Forelimb muscle (tissue), 1 donor: ENCODE results near the gene GADD45A. TPM values are rescaled to one million over a fixed set of nuclear protein-coding genes. Genes with fewer than 3 reads are reported as not detected.
"Not testable (repeated sequence)": the region's sequence is repeated elsewhere in the genome, so short reads cannot be mapped to it uniquely, and the experiment has no call there.

Experiments
- DNase-seq: peaks from one replicate; pipeline ENCODE4 v3.0.0-alpha.2; 2013; ENCODE audit warnings: low read depth
- polyA plus RNA-seq: library from polyadenylated mRNA; unstranded; fragments of 120-200 nt; gene quantifications from one replicate; pipeline ENCODE4 v1.2.1, GENCODE V29; 2013; ENCODE audit not compliant: insufficient read length

GADD45A gene
- polyA plus RNA-seq, 1 donor, result 15.9 TPM

DNA sequence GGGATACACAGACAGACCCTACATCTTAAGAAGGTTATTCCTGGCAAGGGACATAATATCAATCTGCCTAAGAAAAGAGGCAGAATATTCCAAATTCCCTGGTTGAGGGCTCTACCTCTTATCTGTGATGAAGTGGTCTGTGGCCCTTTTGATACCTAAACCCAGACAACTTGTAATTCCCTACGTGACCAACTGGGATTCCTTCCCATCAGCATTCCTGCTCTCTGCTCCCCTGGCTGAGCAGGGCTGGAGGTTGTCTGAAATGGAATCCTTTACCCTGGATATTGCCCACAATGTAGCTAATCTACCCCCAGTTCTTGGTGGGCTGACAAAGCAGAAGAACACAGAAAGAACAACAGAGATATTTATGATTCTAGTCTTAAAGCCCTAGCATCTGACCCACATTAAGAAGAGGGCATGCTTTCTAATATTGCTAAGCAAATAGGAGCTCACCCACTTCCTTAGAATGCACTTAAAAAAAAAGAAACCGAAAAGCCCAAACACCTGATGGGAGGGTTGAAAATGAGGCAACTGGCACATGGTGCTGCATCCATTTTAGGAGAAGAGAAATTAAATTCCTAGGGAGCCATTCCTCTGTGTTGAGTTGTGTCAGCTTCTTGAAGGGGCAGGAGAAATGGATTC is 36.8 kb downstream of the GADD45A start:
- DNase-seq, result no peak

GRCh38 chr1:67722292-67722944 is 37.4 kb downstream of the GADD45A start:
- no peak for DNase-seq

- DNase-seq, result no peak
Measured at GRCh38 chr1:67723126-67723525, 38.1 kb downstream of the GADD45A start.

GRCh38 chr1:67723620-67724019 is 38.6 kb downstream of the GADD45A start:
- no peak for DNase-seq

GRCh38 chr1:67724928-67725560 is 40.0 kb downstream of the GADD45A start:
- DNase-seq, result no peak

GRCh38 chr1:67726224-67726623 is 41.2 kb downstream of the GADD45A start:
- DNase-seq, result no peak

GRCh38 chr1:67729872-67730271 is 44.9 kb downstream of the GADD45A start:
- DNase-seq, result no peak

DNA sequence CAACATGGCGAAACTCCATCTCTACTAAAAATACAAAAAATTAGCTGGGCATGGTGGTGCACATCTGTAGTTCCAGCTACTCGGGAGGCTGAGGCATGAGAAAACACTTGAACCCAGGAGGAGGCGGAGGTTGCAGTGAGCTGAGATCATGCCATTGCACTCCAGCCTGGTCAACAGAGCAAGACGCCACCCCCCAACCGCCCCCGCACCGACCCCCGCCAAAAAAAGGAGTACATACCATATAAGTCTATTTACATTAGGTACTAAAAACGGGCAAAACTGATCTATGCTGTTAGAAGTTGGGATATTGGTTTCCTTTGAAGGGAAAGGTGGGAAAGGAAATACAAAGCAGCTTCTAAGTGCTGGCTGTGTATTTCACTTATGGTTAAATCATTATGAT is 45.3 kb downstream of the GADD45A start:
- not testable (repeated sequence) for DNase-seq

GRCh38 chr1:67731322-67731721 is 46.3 kb downstream of the GADD45A start:
- no peak for DNase-seq

DNA sequence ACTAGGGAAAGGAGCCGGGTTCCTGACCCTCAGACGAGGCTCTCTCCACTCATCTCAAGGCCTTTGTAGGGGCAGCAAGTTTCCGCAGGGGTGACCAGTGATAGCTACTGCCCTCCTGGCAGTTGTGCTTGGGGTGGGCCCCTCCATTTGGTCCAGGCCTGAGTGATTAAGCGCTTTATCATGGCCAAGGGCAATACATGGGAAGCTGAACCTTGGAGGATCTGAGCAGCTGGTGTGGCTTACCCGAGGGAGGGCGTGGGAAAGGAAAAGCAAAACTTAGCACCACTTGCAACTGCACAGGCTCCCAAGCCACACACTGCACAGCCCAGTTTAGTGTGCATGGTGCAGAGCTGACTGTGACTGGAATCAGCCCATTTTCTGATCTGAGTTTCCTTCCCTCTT is 47.8 kb downstream of the GADD45A start:
- no peak for DNase-seq

DNA sequence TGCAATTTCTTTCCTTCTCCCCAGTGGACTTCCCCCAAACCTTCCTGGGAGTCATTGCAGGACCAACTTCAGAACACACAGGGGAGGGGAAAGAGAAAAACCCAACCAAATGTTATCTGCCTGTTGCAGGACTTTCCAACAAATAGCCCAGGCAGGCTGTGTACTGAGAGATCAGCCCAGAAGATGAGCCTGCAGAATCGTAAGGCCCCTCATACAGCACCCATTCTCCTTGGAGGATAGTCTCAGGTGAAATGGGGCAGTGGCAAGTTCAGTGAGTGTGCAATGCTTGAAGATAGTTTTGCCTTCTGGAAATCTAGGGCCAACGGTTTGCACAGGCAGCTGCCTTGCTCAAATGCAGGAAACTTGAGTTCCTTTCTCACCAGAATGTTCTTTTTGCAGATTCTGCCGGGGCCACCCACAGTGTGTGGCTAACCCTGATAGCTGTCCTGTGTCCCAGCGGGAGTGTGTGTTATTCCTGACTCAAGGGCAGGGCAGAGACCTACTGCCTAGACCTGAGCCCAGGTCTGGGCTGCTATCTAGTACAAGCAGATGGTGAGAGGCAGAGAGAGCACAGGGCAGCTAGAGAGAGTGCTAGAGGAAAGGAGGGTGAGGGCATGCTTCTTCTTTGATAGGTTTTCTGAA is 48.8 kb downstream of the GADD45A start:
- DNase-seq, result no peak

GRCh38 chr1:67734323-67734690 is 49.3 kb downstream of the GADD45A start:
- no peak for DNase-seq

DNA sequence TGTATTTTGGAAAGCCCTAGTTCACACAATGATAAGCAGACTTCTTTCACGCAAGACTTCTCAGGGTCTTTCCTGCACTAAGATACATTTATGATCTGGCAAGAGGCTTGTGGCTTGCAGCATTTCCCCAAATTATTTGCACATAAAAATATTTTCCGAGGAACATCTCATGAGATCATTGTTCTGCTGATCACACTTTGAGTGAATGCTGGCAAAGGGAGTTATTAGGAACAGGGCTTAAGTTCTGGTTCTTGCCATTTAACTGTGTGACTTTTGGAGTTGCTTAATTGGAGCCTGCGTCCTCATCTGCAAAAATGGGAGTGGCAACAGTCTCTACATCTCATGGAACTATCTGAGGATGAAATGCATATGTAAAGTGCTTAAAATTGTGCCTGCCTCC is 50.2 kb downstream of the GADD45A start:
- no peak for DNase-seq

GRCh38 chr1:67735806-67736627 is 51.0 kb downstream of the GADD45A start:
- no peak for DNase-seq

DNA sequence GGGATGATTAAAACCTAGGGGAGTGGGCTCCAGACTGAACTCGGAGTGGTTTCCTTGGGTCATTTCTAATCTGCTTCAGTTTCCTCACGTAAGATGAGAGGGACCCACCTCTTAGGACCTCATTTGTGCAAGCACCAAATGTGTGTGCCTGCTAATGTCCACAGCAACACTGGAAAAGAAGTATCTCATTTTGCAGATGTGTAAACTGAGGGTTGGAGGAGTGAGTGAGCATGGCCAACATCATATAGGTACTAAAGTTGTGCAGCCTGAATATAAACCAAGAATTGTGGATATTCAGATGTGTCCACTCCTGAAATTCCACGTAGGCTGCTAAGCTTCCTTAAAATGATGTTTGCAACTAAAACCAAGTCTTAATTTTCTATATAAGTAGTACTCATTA is 51.7 kb downstream of the GADD45A start:
- DNase-seq, result no peak

GRCh38 chr1:67737875-67738274 is 52.9 kb downstream of the GADD45A start:
- no peak for DNase-seq

Other genes with a start within 250 kb of the GADD45A start
- 34.5 TPM for gene GNG12, start 148.3 kb downstream of the GADD45A start, polyA plus RNA-seq